ENCODE results near the gene LIN7C.
"Not testable (repeated sequence)": the region's sequence is repeated elsewhere in the genome, so short reads cannot be mapped to it uniquely, and the experiment has no call there.

Gene LIN7C, protein sequence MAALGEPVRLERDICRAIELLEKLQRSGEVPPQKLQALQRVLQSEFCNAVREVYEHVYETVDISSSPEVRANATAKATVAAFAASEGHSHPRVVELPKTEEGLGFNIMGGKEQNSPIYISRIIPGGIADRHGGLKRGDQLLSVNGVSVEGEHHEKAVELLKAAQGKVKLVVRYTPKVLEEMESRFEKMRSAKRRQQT

DNA sequence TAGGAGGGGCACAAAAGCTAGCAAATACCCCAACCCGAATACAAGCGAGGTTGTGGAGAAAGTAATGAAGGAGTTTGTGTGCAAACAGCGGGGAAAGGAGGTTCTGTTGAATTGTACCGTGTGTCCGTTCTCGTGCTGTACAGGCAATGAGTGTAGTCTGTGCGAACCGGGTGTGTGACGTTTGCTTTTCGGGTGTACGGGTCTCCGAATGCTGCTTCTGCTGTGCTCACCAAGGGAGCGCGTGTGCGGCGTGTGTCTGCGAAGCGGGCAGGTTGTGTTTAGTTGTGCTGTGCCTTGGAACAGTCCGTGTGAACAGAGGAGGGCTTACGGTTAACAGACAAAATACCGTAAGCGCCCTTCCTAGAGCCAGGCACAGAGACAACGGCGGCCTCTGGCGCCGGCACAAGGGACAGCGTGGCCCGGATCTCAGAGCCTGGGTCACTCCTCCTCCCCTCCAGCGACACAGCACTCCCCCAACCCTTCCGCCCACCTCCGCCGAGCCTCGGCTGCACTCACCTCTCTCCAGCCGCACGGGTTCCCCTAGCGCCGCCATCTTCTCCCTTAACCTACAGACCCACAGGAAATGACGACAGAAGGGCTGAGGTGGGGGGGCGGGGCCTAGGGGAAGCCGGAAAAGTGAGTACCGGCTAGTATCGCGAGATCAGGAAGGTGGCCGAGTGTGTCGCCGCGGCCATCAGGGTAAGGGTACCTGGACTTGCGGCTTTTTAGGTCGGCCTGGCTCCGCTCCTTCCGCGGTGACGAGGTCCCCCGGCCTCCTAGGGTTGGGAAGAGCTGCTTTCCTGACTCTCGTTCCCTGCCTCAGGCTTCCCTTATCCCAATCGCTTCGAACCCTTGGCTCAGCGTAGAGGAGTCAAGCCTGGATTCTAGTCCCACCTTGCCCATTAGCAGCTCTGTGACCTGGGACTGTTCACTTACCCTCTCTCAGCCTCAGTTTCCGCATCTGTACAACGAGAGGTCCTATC, at the start of gene LIN7C:
Gene LIN7C, minus strand, starts transcription at position 570 of the 983 bp plus-strand sequence. Its CDS starts 17 bp downstream, at position 553.
- peak; percentile 95 for DNase-seq (ENCODE audit: low read depth, low spot score)

DNA sequence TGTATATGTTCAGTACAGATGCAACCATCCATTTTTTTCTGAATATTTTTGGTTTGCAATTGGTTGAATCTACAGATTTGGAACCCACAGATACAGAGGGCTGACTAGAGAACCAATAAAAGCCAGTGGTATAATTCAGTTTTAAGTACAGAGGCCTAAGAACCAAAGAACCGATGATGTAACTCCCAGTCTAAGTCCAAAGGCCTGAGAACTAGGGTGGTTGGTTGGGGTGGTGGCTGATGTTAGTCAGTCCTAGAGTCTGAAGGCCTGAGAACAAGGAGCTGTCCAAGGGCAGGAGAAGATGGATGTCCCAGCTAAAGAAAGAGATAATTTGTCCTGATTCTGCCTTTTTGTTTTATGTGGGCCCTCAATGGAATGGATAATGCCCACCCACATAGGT, 48.7 kb upstream of the LIN7C start:
- no peak for DNase-seq (ENCODE audit: low read depth, low spot score)

DNA sequence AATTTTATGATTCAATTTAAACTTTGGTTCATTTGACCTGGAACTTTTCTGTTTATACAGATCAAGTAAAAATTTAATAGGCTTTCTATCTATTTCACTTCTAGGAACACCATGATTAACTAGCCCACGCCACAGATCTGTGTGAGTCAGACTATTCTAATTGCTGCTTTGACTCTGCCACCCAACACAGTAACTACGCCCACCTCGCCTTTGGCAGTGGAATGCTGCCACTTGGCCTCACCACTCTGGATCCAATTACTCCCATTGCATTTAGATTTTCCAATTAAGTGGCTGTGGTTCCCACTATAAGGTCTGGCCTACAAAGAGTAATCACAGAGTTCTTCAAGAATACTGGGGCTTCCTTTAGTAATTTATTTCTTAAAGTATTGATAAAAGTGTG, 46.6 kb upstream of the LIN7C start:
- no peak for DNase-seq (ENCODE audit: low read depth, low spot score)

DNA sequence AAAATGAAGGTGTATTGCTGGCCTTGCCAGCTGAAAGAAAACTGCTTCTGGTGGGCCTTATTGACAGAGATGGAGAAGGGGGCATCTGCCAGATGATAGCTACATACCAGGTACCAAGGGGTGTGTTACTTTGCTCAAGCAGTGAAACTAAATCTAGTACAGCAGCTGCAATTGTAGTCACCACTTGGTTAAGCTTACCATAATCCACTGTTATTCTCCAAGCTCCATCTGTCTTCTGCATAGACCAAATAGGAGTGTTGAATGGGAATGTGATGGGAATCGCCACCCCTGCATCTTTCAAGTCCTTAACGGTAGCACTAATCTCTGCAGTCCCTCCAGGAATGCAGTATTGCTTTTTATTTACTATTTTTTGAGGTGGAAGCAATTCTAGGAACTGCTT, 45.8 kb upstream of the LIN7C start:
- no peak for DNase-seq (ENCODE audit: low read depth, low spot score)

DNA sequence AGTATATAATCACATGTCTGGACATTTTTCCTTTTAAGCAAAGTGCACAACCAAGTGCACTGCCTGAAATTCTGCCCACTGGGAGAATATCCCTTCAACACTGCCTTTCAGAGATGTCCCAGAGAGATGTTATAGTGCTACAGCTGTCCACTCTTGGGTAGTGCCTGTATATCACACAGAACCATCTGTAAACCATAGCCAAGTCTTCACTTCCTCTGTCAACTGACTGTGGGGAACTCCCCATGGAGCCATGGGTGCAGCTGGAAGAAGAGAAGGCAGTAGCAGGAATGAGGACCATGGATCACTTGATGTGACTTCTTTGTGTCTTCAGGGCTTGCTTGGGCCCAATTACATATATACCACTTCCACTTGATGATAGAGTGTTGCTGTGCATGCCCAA, 44.6 kb upstream of the LIN7C start:
- DNase-seq (ENCODE audit: low read depth, low spot score) = no peak

DNA sequence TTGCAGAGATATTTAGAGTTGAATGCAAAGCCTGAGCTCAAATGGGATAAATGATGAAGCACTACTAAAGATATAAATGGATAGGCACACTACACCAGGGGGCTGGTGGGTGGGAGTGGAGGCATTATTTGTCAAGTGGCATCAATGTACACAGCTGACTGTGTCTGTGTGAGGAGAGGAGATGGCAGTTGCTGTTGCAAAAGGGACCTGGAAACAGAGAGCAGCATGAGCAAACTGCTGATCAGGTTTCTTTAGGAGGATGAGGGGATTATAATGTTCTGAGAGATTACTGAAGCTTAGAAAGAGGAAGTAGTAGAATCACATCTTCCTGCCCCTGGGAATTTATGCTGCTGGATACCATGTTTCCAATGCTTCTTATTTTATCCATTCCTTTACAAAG, 39.4 kb upstream of the LIN7C start:
- DNase-seq (ENCODE audit: low read depth, low spot score) = no peak

DNA sequence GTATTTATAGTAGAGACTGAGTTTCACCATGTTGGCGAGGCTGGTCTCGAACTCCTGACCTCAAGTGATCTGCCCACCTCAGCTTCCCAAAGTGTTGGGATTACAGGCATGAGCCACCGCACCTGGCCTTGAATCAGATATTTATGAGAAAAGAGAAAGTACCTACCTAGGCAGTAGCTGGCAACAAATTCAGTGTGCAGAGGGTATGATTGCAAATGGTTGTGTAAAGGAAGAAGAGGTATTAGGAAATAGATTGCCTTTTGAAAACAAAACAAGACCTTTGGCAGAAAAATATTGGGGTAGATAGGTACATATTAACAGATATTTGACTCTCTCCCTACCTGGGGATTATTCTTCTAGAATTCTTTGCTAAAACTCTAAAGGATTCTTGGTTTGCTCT, 38.5 kb upstream of the LIN7C start:
- no peak for DNase-seq (ENCODE audit: low read depth, low spot score)

DNA sequence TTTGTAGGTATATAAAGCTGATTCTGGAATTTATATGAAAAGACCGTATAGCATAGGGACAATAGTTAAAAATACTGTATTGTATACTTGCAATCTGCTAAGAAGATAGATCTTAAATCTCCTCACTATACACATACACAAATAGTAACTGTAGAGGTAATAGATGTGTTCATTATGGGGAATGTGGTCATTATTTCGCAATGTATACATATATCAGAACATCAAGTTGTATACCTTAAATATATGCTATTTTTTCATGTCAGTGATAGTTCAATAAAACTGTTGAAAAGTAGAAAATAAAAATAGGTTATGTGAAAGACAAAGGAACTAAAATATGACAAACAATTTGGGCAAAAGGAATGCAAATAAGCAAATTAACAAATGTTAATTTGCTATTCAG, 35.2 kb upstream of the LIN7C start:
- no peak for DNase-seq (ENCODE audit: low read depth, low spot score)

DNA sequence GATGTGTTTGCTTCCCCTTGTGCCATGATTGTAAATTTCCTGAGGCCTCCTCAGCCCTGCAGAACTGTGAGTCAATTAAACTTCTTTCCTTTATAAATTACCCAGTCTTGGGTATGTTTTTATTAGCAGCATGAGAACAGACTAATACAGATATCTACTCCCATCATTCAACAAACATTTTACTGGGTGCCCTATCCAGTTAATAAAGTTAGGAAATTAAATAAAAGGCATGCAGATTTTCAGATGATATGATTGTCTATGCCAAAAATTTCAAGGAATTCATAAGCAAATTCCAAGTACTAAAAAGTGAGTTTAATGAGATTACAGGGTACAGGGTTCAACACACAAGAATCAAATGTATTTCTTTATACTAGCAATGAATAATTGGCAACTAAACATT, 33.5 kb upstream of the LIN7C start:
- no peak for DNase-seq (ENCODE audit: low read depth, low spot score)

DNA sequence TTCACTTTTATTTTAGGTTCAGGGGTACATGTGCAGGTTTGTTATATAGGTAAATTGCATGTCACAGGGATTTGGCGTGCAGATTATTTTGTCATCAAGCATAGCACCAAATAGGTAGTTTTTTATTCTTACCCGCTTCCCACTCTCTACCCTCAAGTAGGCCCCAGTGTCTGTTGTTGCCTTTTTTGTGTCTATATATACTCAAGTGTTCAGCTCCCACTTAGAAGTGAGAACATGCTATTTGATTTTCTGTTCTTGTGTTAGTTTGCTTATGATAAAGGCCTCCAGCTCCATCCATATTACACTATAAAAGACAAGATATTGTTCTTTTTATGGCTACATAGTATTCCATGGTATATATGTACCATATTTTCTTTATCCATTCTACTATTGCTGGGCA, 28.5 kb upstream of the LIN7C start:
- no peak for DNase-seq (ENCODE audit: low read depth, low spot score)

DNA sequence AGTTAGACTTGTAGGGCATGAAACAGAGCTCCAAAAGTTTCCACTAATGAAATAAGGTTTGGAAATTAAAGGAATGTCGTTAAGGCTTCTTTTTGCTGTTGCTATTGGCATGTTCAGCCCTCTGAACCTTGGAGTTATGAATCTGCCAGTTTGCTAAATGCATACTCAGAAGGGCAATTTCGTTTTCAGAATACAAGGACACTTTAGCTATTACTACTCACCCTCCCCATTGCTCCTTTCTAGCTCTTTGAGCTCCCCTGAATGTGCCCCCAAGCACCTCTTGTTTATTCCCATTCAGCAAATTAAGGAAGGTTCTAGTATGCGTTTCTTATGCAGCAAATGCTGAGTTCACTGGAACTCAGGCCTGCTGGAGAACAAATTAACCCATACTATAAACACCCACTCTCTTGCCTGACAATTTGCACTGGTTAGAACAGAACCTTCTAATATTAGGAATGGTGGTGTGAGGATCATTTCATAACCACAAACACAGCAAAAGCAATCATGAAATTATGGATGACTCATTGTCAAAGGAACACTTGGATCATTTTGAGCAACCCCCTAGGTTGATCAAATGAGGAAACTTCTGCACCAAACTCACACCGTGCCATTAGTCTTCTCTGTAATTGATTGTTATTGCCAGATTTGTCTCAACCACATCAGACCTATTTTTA, 26.2 kb upstream of the LIN7C start:
- no peak for DNase-seq (ENCODE audit: low read depth, low spot score)

DNA sequence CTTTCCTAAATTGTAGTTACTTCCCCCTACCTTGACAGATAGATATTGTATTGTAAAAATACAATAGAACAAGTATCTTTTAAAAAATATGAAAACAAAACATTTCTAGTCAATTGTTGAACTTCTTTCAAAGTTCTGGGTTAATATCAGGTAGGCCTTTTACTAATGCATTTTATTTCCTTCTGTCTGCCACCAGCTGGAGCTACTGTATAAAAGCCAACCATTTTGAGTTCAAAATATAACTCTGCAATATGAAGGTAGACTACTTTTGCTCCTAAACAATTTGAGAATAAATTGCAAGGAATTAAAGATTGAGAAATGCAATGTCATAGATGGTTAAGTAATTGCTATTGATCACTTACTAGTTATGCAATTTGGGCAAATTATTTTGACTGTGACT, 22.1 kb upstream of the LIN7C start:
- no peak for DNase-seq (ENCODE audit: low read depth, low spot score)

DNA sequence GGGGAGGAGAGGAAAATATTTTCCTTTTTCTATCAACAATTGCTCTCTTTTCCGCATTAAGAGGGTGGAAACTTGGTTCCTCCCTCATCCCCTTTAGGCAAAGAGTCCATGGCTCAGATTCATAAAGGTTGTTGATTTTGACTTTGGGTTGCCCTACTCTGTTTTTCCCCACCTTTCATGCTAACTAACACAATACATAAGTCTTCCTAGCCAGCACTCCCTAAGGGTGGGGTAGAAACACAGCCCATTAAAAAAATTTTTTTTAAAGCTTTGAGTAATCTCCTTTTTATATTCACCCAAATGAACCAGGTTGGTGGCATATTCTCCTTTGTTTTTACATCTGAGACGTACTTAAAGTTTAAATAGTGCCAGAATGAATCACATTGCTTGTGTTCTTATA, 20.0 kb upstream of the LIN7C start:
- no peak for DNase-seq (ENCODE audit: low read depth, low spot score)

DNA sequence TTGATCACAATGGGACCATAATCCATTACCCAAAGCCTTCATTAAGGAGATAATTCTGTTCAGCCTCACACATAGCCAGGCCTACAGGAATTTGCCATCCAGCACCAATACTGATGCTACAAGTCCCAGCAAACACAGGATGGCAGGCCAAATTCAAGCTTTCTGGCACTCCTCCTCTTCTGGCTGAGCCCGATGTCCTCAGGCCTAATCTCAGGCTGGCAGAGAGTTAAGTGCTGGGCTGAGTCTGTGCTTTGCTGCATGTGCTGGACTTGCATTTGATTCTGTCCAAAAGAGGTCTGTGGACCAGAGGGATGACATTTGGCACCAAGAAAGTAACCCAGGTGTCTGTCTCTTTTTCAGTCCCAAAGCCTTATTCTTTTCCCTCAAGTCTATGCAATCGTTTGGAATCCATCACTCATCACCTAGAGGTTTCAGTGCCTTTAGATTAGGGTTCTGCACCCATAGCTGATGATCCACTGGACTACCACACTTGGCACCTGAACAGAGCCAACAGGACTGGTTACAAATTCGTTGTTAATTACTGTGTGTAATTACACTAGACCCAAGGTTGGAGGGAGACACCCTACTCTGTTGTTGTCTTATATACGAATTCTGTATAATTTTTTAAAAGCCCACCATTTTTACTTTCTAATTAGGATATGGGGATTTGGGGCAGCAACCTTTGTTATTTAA, 19.4 kb upstream of the LIN7C start:
- no peak for DNase-seq (ENCODE audit: low read depth, low spot score)

DNA sequence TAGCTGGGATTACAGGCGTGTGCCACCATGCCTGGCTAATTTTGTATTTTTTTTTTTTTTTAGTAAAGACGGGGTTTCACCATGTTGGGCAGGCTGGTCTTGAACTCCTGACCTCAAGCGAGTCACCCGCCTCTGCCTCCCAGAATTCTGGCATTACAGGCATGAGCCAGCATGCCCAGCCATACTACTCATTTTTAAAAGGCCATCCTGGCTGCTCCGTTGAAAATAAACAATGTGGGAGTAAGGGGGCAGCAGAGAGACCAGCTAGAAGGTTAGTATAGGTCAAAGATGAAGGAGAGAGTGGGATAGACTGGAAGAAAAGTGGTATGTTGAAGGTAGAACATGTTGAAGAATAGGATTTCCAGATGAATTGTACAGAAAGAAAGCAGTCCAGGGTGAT, 17.6 kb upstream of the LIN7C start:
- DNase-seq (ENCODE audit: low read depth, low spot score) = no peak

DNA sequence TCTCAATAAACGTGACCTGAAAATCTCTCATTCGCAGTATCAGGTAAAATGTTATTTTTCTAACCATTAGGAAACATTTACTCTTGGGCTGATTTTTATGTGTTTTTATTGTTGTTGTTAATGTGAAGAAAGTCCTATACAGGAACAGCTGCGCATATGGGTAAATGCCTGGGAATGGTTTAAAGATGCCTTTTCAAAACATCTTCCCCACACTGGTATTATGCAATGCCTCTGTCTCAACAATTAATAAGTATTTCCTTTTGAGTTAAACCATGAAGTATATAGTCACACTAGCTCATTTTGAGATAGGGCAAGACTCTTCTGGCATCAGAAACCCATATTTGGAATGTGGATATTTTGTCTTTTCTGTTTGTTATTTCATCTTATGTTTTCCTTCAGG, 13.7 kb upstream of the LIN7C start:
- no peak for DNase-seq (ENCODE audit: low read depth, low spot score)

DNA sequence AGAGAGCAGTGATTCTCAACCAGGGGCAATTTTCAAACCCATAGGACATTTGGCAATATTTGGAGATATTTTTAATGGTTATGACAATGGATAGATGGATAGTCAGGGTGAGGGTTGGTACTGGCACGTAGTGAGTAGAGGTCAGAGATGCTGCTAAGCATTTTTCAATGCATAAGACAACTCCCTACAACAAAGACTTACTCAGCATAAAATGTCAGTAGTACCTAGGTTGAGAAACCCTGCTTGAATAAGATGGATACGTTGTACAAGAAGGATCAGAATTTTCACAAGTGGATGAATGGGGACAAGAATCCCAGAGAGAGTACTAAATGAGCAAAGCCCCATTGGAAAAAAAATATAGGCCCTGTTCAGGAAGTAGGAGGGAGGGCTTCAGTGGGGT, 11.9 kb upstream of the LIN7C start:
- DNase-seq (ENCODE audit: low read depth, low spot score) = no peak

DNA sequence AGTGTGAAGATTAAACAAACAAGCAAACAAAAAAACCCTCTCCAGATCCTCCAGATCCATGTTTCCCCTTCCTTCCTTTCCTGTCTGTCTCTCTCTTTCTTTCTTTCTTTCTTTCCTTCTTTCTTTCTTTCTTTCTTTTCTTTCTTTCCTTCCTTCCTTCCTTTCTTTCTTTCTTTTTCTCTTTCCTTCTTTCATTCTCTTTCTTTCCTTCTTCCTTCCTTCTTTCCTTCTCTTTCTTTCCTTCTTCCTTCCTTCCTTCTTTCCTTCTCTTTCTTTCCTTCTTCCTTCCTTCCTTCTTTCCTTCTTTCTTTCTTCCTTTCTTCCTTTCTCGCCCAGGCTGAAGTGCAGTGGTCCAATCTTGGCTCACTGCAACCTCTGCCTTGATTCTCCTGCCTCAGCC, 10.9 kb upstream of the LIN7C start:
- DNase-seq (ENCODE audit: low read depth, low spot score) = not testable (repeated sequence)

DNA sequence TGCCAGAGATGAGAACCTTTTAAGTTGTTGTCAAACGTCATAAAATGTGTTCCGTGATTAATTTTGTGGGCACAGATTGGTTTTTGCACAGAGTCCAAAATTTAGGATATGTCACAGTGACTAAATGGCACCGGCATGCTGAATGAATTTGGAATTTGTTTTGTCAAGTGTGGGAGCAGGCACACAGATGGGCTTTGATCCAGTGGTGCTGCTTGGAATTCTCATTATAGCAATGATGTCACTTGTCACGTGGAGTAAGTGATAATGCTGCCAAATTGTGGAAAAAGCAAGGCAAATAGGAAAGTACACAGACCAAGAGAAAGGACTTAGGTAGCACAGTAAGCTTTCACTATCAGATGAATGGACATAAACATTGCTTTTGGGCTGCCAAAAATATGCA, 8.0 kb upstream of the LIN7C start:
- no peak for DNase-seq (ENCODE audit: low read depth, low spot score)

DNA sequence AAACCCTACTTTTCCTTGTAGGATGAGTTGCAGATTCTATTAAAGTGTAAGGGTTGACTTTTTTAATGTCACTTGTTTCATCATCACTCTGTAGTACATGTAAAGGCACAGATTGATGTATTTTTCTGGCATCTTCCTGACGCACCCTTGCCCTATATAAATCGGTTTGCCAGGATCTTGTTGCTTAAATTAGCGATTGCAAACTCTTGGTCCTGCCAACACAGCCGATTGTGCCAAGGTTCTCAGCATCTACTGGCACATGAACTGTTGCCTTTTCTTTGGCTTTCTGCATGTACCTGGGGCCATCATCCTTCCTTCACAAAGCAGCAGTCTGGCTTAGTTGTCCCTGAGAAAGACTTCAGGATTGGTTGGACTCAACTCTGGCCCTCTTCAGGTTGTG, 7.5 kb upstream of the LIN7C start:
- no peak for DNase-seq (ENCODE audit: low read depth, low spot score)

DNA sequence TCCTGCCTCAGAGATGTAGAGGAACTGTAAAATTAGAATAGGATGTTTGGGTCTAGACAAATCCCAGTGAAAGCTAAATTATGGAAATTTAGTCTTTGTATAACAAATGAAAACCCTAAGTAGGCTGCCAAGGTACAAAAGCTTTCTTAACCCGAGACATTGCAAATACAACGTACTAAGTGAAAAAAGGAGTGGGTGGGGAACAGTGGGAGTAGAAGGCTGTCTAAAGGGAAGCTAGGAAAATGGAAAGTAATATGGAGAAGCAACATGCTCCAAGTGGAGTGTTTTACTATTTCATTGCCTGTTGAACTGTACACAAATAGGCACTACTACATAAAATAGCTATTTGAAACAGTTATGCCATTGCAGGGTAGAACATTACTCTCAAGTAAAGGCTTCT, 6.8 kb upstream of the LIN7C start:
- no peak for DNase-seq (ENCODE audit: low read depth, low spot score)

DNA sequence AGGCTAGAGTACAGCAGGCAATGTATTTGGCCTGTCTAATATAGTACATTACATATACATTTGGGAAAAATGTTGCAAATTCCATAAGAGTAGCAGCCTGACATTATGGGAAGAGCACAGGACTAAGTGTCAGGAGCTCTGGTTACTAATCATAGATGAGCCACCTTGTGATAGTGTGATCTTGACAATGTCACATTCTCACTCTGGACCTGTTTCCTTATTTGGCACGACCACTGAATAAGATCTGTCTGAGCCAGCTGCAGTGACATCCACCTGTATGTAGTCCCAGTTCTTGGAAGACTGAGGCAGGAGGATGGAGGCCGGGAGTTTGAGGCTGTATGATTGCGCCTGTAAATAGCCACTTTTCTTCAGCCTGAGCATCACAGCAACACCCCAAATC, 5.7 kb upstream of the LIN7C start:
- DNase-seq (ENCODE audit: low read depth, low spot score) = no peak

Measured in activated CD4-positive, CD25-positive, alpha-beta regulatory T cell treated with anti-CD3 and anti-CD28 coated beads, Interleukin-2, amount 50 U/mL, for 16 hours (primary cell).